ENCODE data around the gene PHC2.

GRCh38 chr1:33372677-33373076 lies 58.2 kb downstream of the PHC2 start:
- TF ChIP-seq CTCF (IDR thresholded peaks at IDR 0.05) (no peak), POLR2AphosphoS5 (IDR thresholded peaks at IDR 0.05) (no peak), POLR2A (IDR thresholded peaks at IDR 0.05) (no peak), EP300 (IDR thresholded peaks at IDR 0.05) (no peak)
